ENCODE data around the gene ABCG1.

Gene ABCG1

DNA sequence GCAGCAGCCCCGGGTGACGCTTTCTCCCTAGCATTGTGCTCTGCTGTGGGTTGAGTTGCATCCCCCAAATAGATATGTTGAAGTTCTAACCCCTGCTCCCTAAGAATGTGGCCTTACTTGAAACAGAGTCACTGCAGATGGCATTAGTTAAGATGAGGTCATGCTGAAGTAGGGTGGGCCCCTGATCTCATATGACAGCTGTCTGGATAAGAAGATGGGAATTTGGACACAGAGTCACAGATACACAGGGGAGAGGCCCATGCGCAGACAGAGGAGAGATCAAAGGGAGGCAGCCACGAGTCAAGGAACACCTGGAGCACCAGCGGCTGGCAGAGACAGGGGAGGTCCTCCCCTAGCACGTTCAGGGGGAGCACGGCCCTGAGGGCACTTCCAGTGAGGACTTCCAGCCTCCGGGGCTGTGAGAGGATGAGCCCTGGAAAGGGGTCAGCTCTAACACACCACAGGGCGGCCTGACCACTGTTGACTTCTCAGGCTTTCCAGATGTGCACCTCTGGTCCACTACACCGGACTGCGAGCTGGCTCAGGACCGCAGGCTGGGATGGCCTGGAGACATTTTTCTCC, 46.4 kb downstream of the ABCG1 start:
- in situ Hi-C loops (cut with HindIII; ENCODE audit: low sequenced_read_pairs) = no loop called here
- H3K4me3 ChIP-seq (ENCODE audit: low read depth, low read length) = no peak overlapping the region
- TF ChIP-seq, protein P1, sequence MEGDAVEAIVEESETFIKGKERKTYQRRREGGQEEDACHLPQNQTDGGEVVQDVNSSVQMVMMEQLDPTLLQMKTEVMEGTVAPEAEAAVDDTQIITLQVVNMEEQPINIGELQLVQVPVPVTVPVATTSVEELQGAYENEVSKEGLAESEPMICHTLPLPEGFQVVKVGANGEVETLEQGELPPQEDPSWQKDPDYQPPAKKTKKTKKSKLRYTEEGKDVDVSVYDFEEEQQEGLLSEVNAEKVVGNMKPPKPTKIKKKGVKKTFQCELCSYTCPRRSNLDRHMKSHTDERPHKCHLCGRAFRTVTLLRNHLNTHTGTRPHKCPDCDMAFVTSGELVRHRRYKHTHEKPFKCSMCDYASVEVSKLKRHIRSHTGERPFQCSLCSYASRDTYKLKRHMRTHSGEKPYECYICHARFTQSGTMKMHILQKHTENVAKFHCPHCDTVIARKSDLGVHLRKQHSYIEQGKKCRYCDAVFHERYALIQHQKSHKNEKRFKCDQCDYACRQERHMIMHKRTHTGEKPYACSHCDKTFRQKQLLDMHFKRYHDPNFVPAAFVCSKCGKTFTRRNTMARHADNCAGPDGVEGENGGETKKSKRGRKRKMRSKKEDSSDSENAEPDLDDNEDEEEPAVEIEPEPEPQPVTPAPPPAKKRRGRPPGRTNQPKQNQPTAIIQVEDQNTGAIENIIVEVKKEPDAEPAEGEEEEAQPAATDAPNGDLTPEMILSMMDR (IDR thresholded peaks at IDR 0.05; ENCODE audit: low read depth, low read length) = no peak
- DNase-seq (ENCODE audit: low read depth, low spot score) = no peak

DNA sequence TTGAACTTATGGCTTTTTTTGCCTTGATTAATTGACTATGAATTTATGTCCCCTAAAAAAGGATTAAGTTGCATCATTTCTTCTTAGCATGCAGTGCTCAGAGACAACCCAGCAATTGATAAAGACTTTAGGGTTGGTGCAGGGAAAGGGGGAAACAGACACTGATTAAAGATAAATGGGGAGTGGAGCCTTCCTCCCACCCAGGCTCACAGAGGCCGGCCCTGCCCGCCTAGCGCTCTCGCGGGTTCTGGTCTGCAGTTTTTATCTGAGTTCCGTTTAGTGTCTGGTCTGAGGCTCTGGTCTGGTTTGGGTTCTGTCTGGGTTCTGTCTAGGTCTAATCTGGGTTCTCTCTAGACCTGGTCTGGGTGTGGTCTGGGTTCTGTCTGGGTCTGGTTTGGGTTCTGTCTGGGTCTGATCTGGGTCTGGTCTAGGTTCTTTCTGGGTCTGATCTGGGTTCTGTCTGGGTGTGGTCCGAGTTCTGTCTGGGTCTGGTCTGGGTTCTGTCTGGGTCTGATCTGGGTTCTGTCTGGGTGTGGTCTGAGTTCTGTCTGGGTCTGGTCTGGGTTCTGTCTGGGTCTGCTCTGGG, 48.1 kb downstream of the ABCG1 start:
- TF ChIP-seq, protein P1 (IDR thresholded peaks at IDR 0.05; ENCODE audit: low read depth, low read length) = no peak
- DNase-seq (ENCODE audit: low read depth, low spot score) = no peak
- no peak overlapping the region for H3K4me3 ChIP-seq (ENCODE audit: low read depth, low read length)
- in situ Hi-C loops (cut with HindIII; ENCODE audit: low sequenced_read_pairs) = no loop called here

DNA sequence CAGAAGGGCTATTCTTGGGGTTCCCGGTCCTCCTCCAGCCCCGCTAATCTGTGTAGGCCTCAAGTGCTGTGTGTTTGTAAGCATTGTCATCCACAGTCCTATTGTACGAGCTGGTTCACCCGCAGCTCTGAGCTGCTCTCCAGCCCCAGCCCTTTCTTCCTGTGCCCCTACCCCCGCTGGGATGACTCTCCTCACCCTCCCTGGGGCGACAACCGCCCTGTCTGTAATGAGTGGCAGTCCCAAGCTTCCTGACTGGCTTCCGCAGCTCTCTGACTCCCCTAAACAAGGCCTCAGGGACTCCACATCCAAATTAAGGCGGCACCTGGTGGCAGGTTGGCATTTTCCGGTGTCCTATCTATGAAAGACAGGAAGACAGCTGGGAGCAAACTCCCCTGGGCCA, 50.4 kb downstream of the ABCG1 start:
- TF ChIP-seq, protein P1 (IDR thresholded peaks at IDR 0.05; ENCODE audit: low read depth, low read length) = no peak
- in situ Hi-C loops (cut with HindIII; ENCODE audit: low sequenced_read_pairs) = no loop called here

GRCh38 chr21:42271065-42271464, 52.1 kb downstream of the ABCG1 start:
- TF ChIP-seq, protein P1 (IDR thresholded peaks at IDR 0.05; ENCODE audit: low read depth, low read length) = no peak
- in situ Hi-C loops (cut with HindIII; ENCODE audit: low sequenced_read_pairs) = no loop called here
- no peak overlapping the region for H3K4me3 ChIP-seq (ENCODE audit: low read depth, low read length)
- DNase-seq (ENCODE audit: low read depth, low spot score) = no peak

More for the DNA sequence above, 50.4 kb downstream of the ABCG1 start:
- no peak overlapping the region for H3K4me3 ChIP-seq (ENCODE audit: low read depth, low read length)
- no peak for DNase-seq (ENCODE audit: low read depth, low spot score)

DNA sequence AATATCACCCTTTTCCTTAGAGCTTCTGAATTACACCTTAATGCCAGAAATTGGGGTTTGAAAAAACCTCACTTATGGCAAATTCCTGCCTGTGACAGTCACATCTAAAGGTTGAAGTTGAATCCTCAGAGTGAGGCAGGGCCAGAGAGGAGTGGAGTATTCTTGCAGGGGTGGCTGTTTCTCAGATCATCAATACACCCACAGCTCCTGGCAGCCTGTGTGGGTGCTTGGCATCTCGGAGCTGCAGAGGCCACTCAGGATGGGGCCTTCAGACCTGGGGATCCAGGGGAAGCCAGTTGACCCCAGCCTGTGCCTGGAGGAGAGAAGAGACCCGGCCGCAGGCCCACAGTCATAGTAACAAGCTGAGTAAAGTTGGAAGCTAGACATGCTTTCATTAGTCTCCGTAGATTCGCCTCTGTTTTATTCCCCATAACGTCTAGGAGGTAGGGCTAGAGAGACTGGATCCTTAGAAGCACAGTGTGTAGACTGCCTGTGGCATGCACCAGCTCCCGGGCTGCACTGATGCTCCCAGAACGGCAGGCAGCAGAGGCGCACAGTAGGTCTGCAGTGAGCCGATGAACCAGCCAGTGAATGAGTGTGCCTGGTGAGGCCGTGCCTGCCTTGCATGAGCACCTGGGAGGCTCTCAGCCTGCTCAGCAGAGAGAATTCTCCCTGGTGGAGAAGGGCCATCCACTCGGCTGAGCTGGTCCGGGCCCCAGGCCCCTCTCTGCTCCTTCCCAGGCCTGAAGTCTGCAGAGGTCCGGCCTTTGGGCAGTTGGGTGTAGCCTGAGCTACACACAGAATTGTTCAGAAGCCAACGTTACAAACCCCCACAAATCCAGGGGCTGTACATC, 53.4 kb downstream of the ABCG1 start:
- TF ChIP-seq, protein P1 (IDR thresholded peaks at IDR 0.05; ENCODE audit: low read depth, low read length) = no peak
- DNase-seq (ENCODE audit: low read depth, low spot score) = no peak
- no peak overlapping the region for H3K4me3 ChIP-seq (ENCODE audit: low read depth, low read length)
- in situ Hi-C loops (cut with HindIII; ENCODE audit: low sequenced_read_pairs) = no loop called here

GRCh38 chr21:42272984-42273600, 54.2 kb downstream of the ABCG1 start:
- DNase-seq (ENCODE audit: low read depth, low spot score) = no peak
- in situ Hi-C loops (cut with HindIII; ENCODE audit: low sequenced_read_pairs) = no loop called here
- TF ChIP-seq, protein P1 (IDR thresholded peaks at IDR 0.05; ENCODE audit: low read depth, low read length) = no peak

More at GRCh38 chr21:42272984-42273600, 54.2 kb downstream of the ABCG1 start:
- H3K4me3 ChIP-seq (ENCODE audit: low read depth, low read length) = no peak overlapping the region
